ENCODE measurements around the gene TMEM187. TPM values are rescaled to one million over a fixed set of nuclear protein-coding genes. Genes with fewer than 3 reads are reported as not detected.

Gene TMEM187
- total RNA-seq, 4 donors from 2014 or later, result 3.6 to 6.9 (median 6.1) TPM

GRCh38 chrX:154021131-154021611 is 48.6 kb downstream of the TMEM187 start:
- TF ChIP-seq CTCF (IDR thresholded peaks at IDR 0.05) (no peak), POLR2A (IDR thresholded peaks at IDR 0.05; ENCODE audit: low read depth) (no peak), EP300 (IDR thresholded peaks at IDR 0.05) (no peak), POLR2AphosphoS5 (IDR thresholded peaks at IDR 0.05) (no peak)
- no peak for DNase-seq (ENCODE audit: extremely low spot score)
- H3K27me3 ChIP-seq, result no peaks in the 10 kb centered on the region
- peaks cover 0 to 20% (median 13%) of the 10 kb centered on the region in 4 donors for H3K36me3 ChIP-seq
- intact Hi-C loops (cut with DNase I), result no loop called here
- H3K27ac ChIP-seq (replicated peaks in 1 of 4), result peak overlapping the region; percentile 84 to 90 (median 86)
- H3K4me3 ChIP-seq, result no peak overlapping the region
- 77% methylated on average over 11 of the region's 11 CpGs for WGBS
- peaks cover 9 to 40% (median 34%) of the 10 kb centered on the region in 4 donors for H3K4me1 ChIP-seq
- H3K9me3 ChIP-seq, result no peaks in the 10 kb centered on the region

GRCh38 chrX:154022108-154022507 is 49.6 kb downstream of the TMEM187 start:
- DNase-seq (ENCODE audit: extremely low spot score), result no peak
- peaks cover 9 to 40% (median 34%) of the 10 kb centered on the region in 4 donors for H3K4me1 ChIP-seq
- H3K27ac ChIP-seq (replicated peaks in 1 of 4), result no peak overlapping the region
- WGBS, result 76% methylated on average over 5 of the region's 5 CpGs
- intact Hi-C loops (cut with DNase I), result no loop called here
- no peak for TF ChIP-seq POLR2AphosphoS5 (IDR thresholded peaks at IDR 0.05)
- TF ChIP-seq CTCF (IDR thresholded peaks at IDR 0.05), result no peak
- TF ChIP-seq POLR2A (IDR thresholded peaks at IDR 0.05; ENCODE audit: low read depth), result no peak
- TF ChIP-seq EP300 (IDR thresholded peaks at IDR 0.05), result no peak
- no peaks in the 10 kb centered on the region for H3K27me3 ChIP-seq
- H3K9me3 ChIP-seq, result no peaks in the 10 kb centered on the region
- no peak overlapping the region for H3K4me3 ChIP-seq
- H3K36me3 ChIP-seq, result peaks cover 0 to 18% (median 6%) of the 10 kb centered on the region in 4 donors

DNA sequence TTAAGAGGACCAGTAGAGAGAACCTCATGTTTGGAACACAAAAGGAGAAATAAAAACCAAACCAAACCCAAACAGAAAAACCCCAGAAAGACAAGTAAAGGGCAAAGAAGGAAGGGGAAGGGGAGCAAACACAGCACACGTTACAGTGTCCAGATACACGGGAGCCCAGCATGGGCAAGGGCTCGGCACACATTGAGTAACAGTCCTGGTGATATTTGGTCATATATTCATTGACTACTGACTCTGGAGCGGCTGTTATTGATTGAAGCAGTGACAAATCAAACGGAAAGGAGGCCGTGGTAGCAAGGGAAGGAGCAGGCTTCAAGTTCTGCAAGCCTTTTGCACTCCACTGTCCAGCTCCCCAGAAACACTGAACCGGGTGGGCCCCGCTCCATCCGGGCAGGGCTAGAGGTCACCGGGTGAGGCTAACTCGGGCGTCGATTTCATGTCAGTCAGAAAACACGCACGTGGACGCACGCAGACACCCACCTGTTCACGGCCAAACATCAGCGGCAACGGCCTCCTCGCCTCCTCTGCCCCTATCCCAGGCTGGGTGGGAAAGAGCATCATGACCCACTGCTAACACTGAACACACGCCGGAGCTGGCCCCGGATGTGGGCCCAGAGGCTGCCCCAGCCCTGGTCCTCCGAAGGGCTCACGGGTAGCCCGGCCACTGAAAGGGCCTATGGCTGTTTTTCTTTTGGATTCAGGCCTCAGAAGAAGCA is 50.9 kb downstream of the TMEM187 start:
- H3K9me3 ChIP-seq, result no peaks in the 10 kb centered on the region
- H3K27me3 ChIP-seq, result no peaks in the 10 kb centered on the region
- peaks cover 0 to 16% (median 6%) of the 10 kb centered on the region in 4 donors for H3K36me3 ChIP-seq
- peak overlapping the region in 1 of 4 donors; percentile 7 for H3K27ac ChIP-seq (replicated peaks in 1 of 4)
- H3K4me1 ChIP-seq, result peaks cover 7 to 36% (median 29%) of the 10 kb centered on the region in 4 donors
- H3K4me3 ChIP-seq, result no peak overlapping the region
- no peak for DNase-seq (ENCODE audit: extremely low spot score)
- intact Hi-C loops (cut with DNase I), result no loop called here
- WGBS, result 68% methylated on average over 8 of the region's 27 CpGs
- TF ChIP-seq POLR2A (IDR thresholded peaks at IDR 0.05; ENCODE audit: low read depth), result no peak
- TF ChIP-seq EP300 (IDR thresholded peaks at IDR 0.05), result no peak
- no peak for TF ChIP-seq POLR2AphosphoS5 (IDR thresholded peaks at IDR 0.05)
- no peak for TF ChIP-seq CTCF (IDR thresholded peaks at IDR 0.05)

GRCh38 chrX:154024271-154024670 is 51.7 kb downstream of the TMEM187 start:
- intact Hi-C loops (cut with DNase I), result no loop called here
- Histone ChIP-seq H3K9me3 (no peaks in the 10 kb centered on the region), H3K4me1 (peaks cover 3 to 34% (median 20%) of the 10 kb centered on the region in 4 donors), H3K27me3 (no peaks in the 10 kb centered on the region), H3K4me3 (no peak overlapping the region), H3K36me3 (peaks cover 0 to 24% (median 13%) of the 10 kb centered on the region in 4 donors), H3K27ac (replicated peaks in 1 of 4) (no peak overlapping the region)
- WGBS, result 72% methylated on average over 15 of the region's 15 CpGs
- no peak for DNase-seq (ENCODE audit: extremely low spot score)
- TF ChIP-seq POLR2AphosphoS5 (IDR thresholded peaks at IDR 0.05) (no peak), CTCF (IDR thresholded peaks at IDR 0.05) (no peak), POLR2A (IDR thresholded peaks at IDR 0.05; ENCODE audit: low read depth) (no peak), EP300 (IDR thresholded peaks at IDR 0.05) (no peak)
